CD4-positive, alpha-beta T cell (primary cell): ENCODE data around the gene FCRL5. TPM values are rescaled to one million over a fixed set of nuclear protein-coding genes. Genes with fewer than 3 reads are reported as not detected.

ENCODE experiments used
- ATAC-seq: fragments of 200-7000 bp; cut with Tn5 transposase; one replicate; pipeline ENCODE4 v1.10.0; 2022; ENCODE audit warnings: mild to moderate bottlenecking; ENCODE audit not compliant: poor library complexity
- CTCF ChIA-PET: fragments of 350-600 bp; sonication (Branson Sonifier 250); formaldehyde crosslinking; loops from one replicate; lab custom pipeline; 2021; ENCODE audit warnings: antibody characterized with exemption, inconsistent platforms; lab: Charles Lee
- POLR2A ChIA-PET: fragments of 350-600 bp; sonication (Branson Sonifier 250); formaldehyde crosslinking; loops from one replicate; lab custom pipeline; 2021; ENCODE audit warnings: antibody characterized with exemption, inconsistent platforms; lab: Charles Lee
- DNase-seq, 14 experiments: peaks; one replicate each; pipeline ENCODE4 v3.0.0-alpha.2; 2013 to 2020; ENCODE audit warnings: mixed read lengths in 2 of 14
- H3K27ac ChIP-seq, 2 donors: one replicate each; pipeline versions ENCODE4 v1.5.1 to v1.7.0; 2013; ENCODE audit warnings: low read length in 2 of 2, low read depth in 1 of 2, mild to moderate bottlenecking in 1 of 2
- H3K27me3 ChIP-seq, 2 experiments: 1 replicate in 1 of 2; 2 replicates in 1 of 2; pipeline versions ENCODE4 v1.6.1 to v1.7.0; 2013; ENCODE audit warnings: low read length in 2 of 2, control low read depth in 1 of 2, mild to moderate bottlenecking in 1 of 2, moderate library complexity in 1 of 2; ENCODE audit not compliant: insufficient read depth in 2 of 2, control insufficient read depth in 1 of 2
- H3K36me3 ChIP-seq: one replicate; pipeline ENCODE4 v1.6.1; 2013; ENCODE audit warnings: low read length, control low read depth; ENCODE audit not compliant: insufficient read depth
- H3K4me1 ChIP-seq: one replicate; pipeline ENCODE4 v1.6.1; 2013; ENCODE audit warnings: low read length, control low read depth; ENCODE audit not compliant: insufficient read depth
- H3K4me3 ChIP-seq: one replicate; pipeline ENCODE4 v1.5.1; 2013; ENCODE audit warnings: mild to moderate bottlenecking, low read length, moderate library complexity
- H3K9me3 ChIP-seq, 2 experiments: 1 replicate in 1 of 2; 2 replicates in 1 of 2; pipeline versions ENCODE4 v1.6.1 to v1.7.0; 2013; ENCODE audit warnings: low read length in 2 of 2, mild to moderate bottlenecking in 2 of 2, control low read depth in 1 of 2, moderate library complexity in 1 of 2; ENCODE audit not compliant: control insufficient read depth in 1 of 2, insufficient read depth in 1 of 2
- H3K27ac Mint-ChIP-seq: one replicate; pipeline ENCODE4 v1.8.0; 2020; ENCODE audit warnings: mixed read lengths
- H3K27me3 Mint-ChIP-seq: one replicate; pipeline ENCODE4 v1.8.0; 2021; ENCODE audit warnings: mixed read lengths
- H3K36me3 Mint-ChIP-seq: one replicate; pipeline ENCODE4 v1.8.0; 2021; ENCODE audit warnings: low read depth, mixed read lengths
- H3K4me1 Mint-ChIP-seq: one replicate; pipeline ENCODE4 v1.8.0; 2021; ENCODE audit warnings: low read depth, mixed read lengths
- H3K4me3 Mint-ChIP-seq: one replicate; pipeline ENCODE4 v1.8.0; 2020; ENCODE audit warnings: mild to moderate bottlenecking, mixed read lengths
- H3K9me3 Mint-ChIP-seq: one replicate; pipeline ENCODE4 v1.8.0; 2020; ENCODE audit warnings: mixed read lengths
- intact Hi-C, 2 experiments: fragments of 100-400 bp; cut with DNase I in 1 of 2; cut with micrococcal nuclease in 1 of 2; formaldehyde crosslinking; loops; one replicate each; pipeline versions ENCODE4 v1.15.1 to v1.9.0; 2023 to 2025; cut with DNase I, micrococcal nuclease
- total RNA-seq, 174 experiments: library from RNA in 2 of 174; stranded (reverse) in 2 of 174; gene quantifications; one replicate each; pipeline ENCODE4 v1.2.3 and lab custom pipeline; 2021 to 2026
- TF ChIP-seq, protein P1 (sequence below): fragments of 200-600 bp; IDR thresholded peaks from one replicate; pipeline ENCODE4 v1.8.0; 2022; ENCODE audit warnings: antibody characterized with exemption, mild to moderate bottlenecking

Gene FCRL5
- total RNA-seq, 2 experiments from 2014 or later, result not detected

- peaks cover 21% of the 10 kb centered on the region for H3K27me3 Mint-ChIP-seq
- no peak overlapping the region for H3K4me3 ChIP-seq
- H3K27ac Mint-ChIP-seq, result no peak overlapping the region
- H3K27ac ChIP-seq, result no peak overlapping the region
- no peak overlapping the region for H3K4me3 Mint-ChIP-seq
- ATAC-seq, result no peak
- H3K4me1 Mint-ChIP-seq, result no peaks in the 10 kb centered on the region
- H3K9me3 Mint-ChIP-seq, result no peaks in the 10 kb centered on the region
- ChIA-PET POLR2A (no interaction called here), CTCF (interaction anchor here (0.8 kb wide), 1 partner anchor 11 kb away, joined by 3 read pairs; no protein-coding TSS in a partner anchor)
- DNase-seq, result no peak
- TF ChIP-seq, protein P1, sequence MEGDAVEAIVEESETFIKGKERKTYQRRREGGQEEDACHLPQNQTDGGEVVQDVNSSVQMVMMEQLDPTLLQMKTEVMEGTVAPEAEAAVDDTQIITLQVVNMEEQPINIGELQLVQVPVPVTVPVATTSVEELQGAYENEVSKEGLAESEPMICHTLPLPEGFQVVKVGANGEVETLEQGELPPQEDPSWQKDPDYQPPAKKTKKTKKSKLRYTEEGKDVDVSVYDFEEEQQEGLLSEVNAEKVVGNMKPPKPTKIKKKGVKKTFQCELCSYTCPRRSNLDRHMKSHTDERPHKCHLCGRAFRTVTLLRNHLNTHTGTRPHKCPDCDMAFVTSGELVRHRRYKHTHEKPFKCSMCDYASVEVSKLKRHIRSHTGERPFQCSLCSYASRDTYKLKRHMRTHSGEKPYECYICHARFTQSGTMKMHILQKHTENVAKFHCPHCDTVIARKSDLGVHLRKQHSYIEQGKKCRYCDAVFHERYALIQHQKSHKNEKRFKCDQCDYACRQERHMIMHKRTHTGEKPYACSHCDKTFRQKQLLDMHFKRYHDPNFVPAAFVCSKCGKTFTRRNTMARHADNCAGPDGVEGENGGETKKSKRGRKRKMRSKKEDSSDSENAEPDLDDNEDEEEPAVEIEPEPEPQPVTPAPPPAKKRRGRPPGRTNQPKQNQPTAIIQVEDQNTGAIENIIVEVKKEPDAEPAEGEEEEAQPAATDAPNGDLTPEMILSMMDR, result no peak
- no peaks in the 10 kb centered on the region for H3K36me3 Mint-ChIP-seq
- intact Hi-C loops, result no loop called here
- no peaks in the 10 kb centered on the region for H3K4me1 ChIP-seq
- peaks cover 0 to 5% of the 10 kb centered on the region in 2 experiments for H3K27me3 ChIP-seq
- H3K36me3 ChIP-seq, result no peaks in the 10 kb centered on the region
- H3K9me3 ChIP-seq, result no peaks in the 10 kb centered on the region
Observed at GRCh38 chr1:157577420-157577819, 25.1 kb upstream of the FCRL5 start.

DNA sequence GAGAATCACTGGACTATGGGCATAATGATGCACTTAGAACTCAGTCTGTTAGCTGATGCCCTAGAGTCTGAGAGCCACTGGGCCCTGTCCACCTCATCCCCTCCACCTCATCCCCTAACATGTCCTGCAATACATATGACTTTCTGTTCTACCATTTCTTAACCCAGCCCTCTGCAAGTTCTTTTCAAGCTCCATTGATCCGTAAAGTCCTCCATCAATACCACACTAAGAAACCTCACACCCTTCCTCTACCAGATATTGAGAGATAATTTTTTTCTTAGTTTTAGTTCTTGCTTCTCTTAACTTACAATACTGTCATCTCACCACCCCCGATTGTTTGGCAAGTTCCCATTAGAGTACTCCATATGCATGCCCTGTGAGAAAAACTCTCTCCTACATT, 23.4 kb upstream of the FCRL5 start:
- Mint-ChIP-seq H3K4me1 (no peaks in the 10 kb centered on the region), H3K9me3 (no peaks in the 10 kb centered on the region), H3K27me3 (peaks cover 17% of the 10 kb centered on the region), H3K4me3 (no peak overlapping the region), H3K36me3 (no peaks in the 10 kb centered on the region), H3K27ac (no peak overlapping the region)
- H3K4me3 ChIP-seq, result no peak overlapping the region
- no peak overlapping the region for H3K27ac ChIP-seq
- POLR2A ChIA-PET, result no interaction called here
- no peaks in the 10 kb centered on the region for H3K36me3 ChIP-seq
- TF ChIP-seq, protein P1, result no peak
- no peak for DNase-seq
- ATAC-seq, result no peak
- intact Hi-C loops, result no loop called here
- H3K4me1 ChIP-seq, result no peaks in the 10 kb centered on the region
- CTCF ChIA-PET, result no interaction called here
- no peaks in the 10 kb centered on the region for H3K9me3 ChIP-seq
- peaks cover 0 to 5% of the 10 kb centered on the region in 2 experiments for H3K27me3 ChIP-seq

GRCh38 chr1:157574836-157575235, 22.5 kb upstream of the FCRL5 start:
- H3K36me3 ChIP-seq, result no peaks in the 10 kb centered on the region
- Mint-ChIP-seq H3K4me1 (no peaks in the 10 kb centered on the region), H3K4me3 (no peak overlapping the region), H3K27me3 (peaks cover 12% of the 10 kb centered on the region), H3K36me3 (no peaks in the 10 kb centered on the region), H3K9me3 (no peaks in the 10 kb centered on the region), H3K27ac (no peak overlapping the region)
- no peak overlapping the region for H3K27ac ChIP-seq
- ChIA-PET POLR2A (no interaction called here), CTCF (no interaction called here)
- no peaks in the 10 kb centered on the region for H3K9me3 ChIP-seq
- TF ChIP-seq, protein P1, result no peak
- peaks cover 0 to 5% of the 10 kb centered on the region in 2 experiments for H3K27me3 ChIP-seq
- intact Hi-C loops, result no loop called here
- no peaks in the 10 kb centered on the region for H3K4me1 ChIP-seq
- DNase-seq (no peak), ATAC-seq (no peak)
- H3K4me3 ChIP-seq, result no peak overlapping the region
